Esophagus muscularis mucosa (tissue), 4 donors: Measurements from ENCODE around the gene HIF1A.

ENCODE experiments used
- CTCF ChIP-seq, 3 experiments: fragments of 200-600 bp in 2 of 3; fragments of 450-650 bp in 1 of 3; sonication (generic) in 2 of 3; IDR thresholded peaks; one replicate each; pipeline ENCODE4 v1.5.1; 2017 to 2019; ENCODE audit warnings: antibody characterized with exemption in 3 of 3, mild to moderate bottlenecking in 2 of 3, moderate library complexity in 1 of 3
- EP300 ChIP-seq: sonication (generic); formaldehyde crosslinking; IDR thresholded peaks from one replicate; pipeline ENCODE4 v1.6.1; 2017; ENCODE audit warnings: antibody characterized with exemption
- POLR2AphosphoS5 ChIP-seq, 2 donors: sonication (generic); formaldehyde crosslinking; IDR thresholded peaks; one replicate each; pipeline ENCODE4 v1.6.1; 2017; ENCODE audit warnings: antibody characterized with exemption in 2 of 2

- peak; percentile 45 to 66 (median 58) for TF ChIP-seq CTCF (IDR thresholded peaks at IDR 0.05)
- TF ChIP-seq EP300: no peak
- TF ChIP-seq POLR2AphosphoS5 (IDR thresholded peaks at IDR 0.05): no peak
Observed at GRCh38 chr14:61730756-61731373, 35.6 kb downstream of the HIF1A start.
